ENCODE measurements around the gene LRRC72.

LRRC72 gene

GRCh38 chr7:16564909-16565426 is 38.3 kb downstream of the LRRC72 start:
- TF ChIP-seq PPARA (CRISPR knock-in tag; IDR thresholded peaks at IDR 0.05; ENCODE audit: borderline replicate concordance) (no peak), ZNF565 (CRISPR knock-in tag; conservative IDR thresholded peaks at IDR 0.05; ENCODE audit: low read depth) (no peak), BACH2 (CRISPR knock-in tag; IDR thresholded peaks at IDR 0.05; ENCODE audit: borderline replicate concordance) (no peak), ESRRG (CRISPR knock-in tag; IDR thresholded peaks at IDR 0.05) (no peak), TOX (CRISPR knock-in tag; IDR thresholded peaks at IDR 0.05; ENCODE audit: borderline replicate concordance) (no peak), GLIS3 (CRISPR knock-in tag; IDR thresholded peaks at IDR 0.05) (no peak), PATZ1 (CRISPR knock-in tag; IDR thresholded peaks at IDR 0.05; ENCODE audit: borderline replicate concordance) (no peak), POU6F1 (CRISPR knock-in tag; IDR thresholded peaks at IDR 0.05; ENCODE audit: borderline replicate concordance, low read depth) (no peak), CSDC2 (CRISPR knock-in tag; IDR thresholded peaks at IDR 0.05) (no peak)
- ATAC-seq, result peak; percentile 84

DNA sequence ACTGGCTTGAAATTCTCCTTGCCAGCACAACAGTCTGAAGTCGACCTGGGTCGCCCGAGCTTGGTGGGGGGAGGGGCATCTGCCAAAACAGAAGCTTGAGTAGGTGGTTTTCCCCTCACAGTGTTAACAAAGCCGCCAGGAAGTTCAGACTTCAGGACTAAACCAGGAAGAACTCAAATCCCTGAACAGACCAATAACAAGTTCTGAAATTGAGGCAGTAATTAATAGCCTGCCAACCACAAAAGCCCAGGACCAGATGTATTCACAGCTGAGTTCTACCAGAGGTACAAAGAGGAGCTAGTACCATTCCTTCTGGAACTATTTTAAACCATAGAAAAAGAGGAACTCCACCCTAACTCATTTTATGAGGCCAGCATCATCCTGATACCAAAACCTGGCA is 45.3 kb downstream of the LRRC72 start:
- ATAC-seq, result no peak
- TF ChIP-seq ESRRG (CRISPR knock-in tag; IDR thresholded peaks at IDR 0.05) (no peak), ZNF8 (CRISPR knock-in tag; IDR thresholded peaks at IDR 0.05) (no peak), TCF4 (CRISPR knock-in tag; IDR thresholded peaks at IDR 0.05; ENCODE audit: borderline replicate concordance) (no peak), ISL1 (CRISPR knock-in tag; IDR thresholded peaks at IDR 0.05) (no peak), ZFP3 (CRISPR knock-in tag; IDR thresholded peaks at IDR 0.05) (no peak), TSHZ2 (CRISPR knock-in tag; IDR thresholded peaks at IDR 0.05) (no peak), OSR1 (CRISPR knock-in tag; IDR thresholded peaks at IDR 0.05) (no peak), ZNF565 (CRISPR knock-in tag; conservative IDR thresholded peaks at IDR 0.05; ENCODE audit: low read depth) (no peak), ARNTL (CRISPR knock-in tag; IDR thresholded peaks at IDR 0.05; ENCODE audit: borderline replicate concordance, low read depth) (no peak), SNAI2 (CRISPR knock-in tag; IDR thresholded peaks at IDR 0.05) (no peak), RARB (CRISPR knock-in tag; IDR thresholded peaks at IDR 0.05) (no peak), GLIS3 (CRISPR knock-in tag; IDR thresholded peaks at IDR 0.05) (no peak), PPARA (CRISPR knock-in tag; IDR thresholded peaks at IDR 0.05; ENCODE audit: borderline replicate concordance) (no peak)

DNA sequence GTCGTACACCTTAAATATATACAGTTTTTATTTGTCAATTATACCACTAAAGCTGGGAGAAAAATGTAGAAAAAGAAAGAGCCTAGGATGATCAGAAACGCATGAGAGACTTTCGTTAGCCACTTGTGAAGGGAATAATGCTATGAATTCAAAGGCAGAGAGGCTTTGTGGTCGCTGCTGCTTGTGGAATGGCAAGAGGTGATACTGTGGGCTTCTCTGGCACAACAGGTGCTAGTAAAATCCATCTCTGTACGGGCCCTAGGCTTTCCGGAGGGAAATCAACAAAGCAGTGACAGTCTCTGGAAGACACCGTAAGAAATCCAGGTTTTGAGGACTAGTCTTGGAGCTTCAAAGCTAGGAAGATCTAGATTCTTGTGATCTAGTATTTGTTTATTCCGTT is 52.6 kb downstream of the LRRC72 start:
- ATAC-seq, result no peak
- no peak for TF ChIP-seq CSRNP3 (CRISPR knock-in tag; IDR thresholded peaks at IDR 0.05)
- no peak for TF ChIP-seq PATZ1 (CRISPR knock-in tag; IDR thresholded peaks at IDR 0.05; ENCODE audit: borderline replicate concordance)
- no peak for TF ChIP-seq TOX (CRISPR knock-in tag; IDR thresholded peaks at IDR 0.05; ENCODE audit: borderline replicate concordance)
- TF ChIP-seq ZFP3 (CRISPR knock-in tag; IDR thresholded peaks at IDR 0.05), result no peak
- no peak for TF ChIP-seq ZNF565 (CRISPR knock-in tag; conservative IDR thresholded peaks at IDR 0.05; ENCODE audit: low read depth)
- no peak for TF ChIP-seq TCF4 (CRISPR knock-in tag; IDR thresholded peaks at IDR 0.05; ENCODE audit: borderline replicate concordance)
- no peak for TF ChIP-seq POU6F1 (CRISPR knock-in tag; IDR thresholded peaks at IDR 0.05; ENCODE audit: borderline replicate concordance, low read depth)
- TF ChIP-seq RARB (CRISPR knock-in tag; IDR thresholded peaks at IDR 0.05), result no peak
- TF ChIP-seq BACH2 (CRISPR knock-in tag; IDR thresholded peaks at IDR 0.05; ENCODE audit: borderline replicate concordance), result no peak
- TF ChIP-seq TSHZ2 (CRISPR knock-in tag; IDR thresholded peaks at IDR 0.05), result no peak
- no peak for TF ChIP-seq ZNF8 (CRISPR knock-in tag; IDR thresholded peaks at IDR 0.05)
- no peak for TF ChIP-seq ZC3H10 (CRISPR knock-in tag; IDR thresholded peaks at IDR 0.05)
- TF ChIP-seq SNAI2 (CRISPR knock-in tag; IDR thresholded peaks at IDR 0.05), result no peak
